MM.1S (cell line): ENCODE data around the gene MOCOS.

Experiments
- DNase-seq: peaks from one replicate; pipeline ENCODE4 v3.0.0-alpha.2; 2015
- H2AFZ ChIP-seq: fragments of 300-600 bp; sonication (generic); 2 replicates; pipeline ENCODE4 v1.6.0; 2016; ENCODE audit warnings: antibody characterized with exemption, low read length
- H3F3A ChIP-seq: fragments of 300-600 bp; sonication (generic); 2 replicates; pipeline ENCODE4 v1.6.1; 2016; ENCODE audit warnings: mild to moderate bottlenecking, antibody characterized with exemption, low read length, moderate library complexity, mixed read lengths; ENCODE audit not compliant: insufficient read depth
- H3K27ac ChIP-seq: fragments of 300-600 bp; sonication (generic); 2 replicates; pipeline ENCODE4 v1.5.1; 2016; ENCODE audit warnings: mild to moderate bottlenecking, low read length
- H3K27me3 ChIP-seq: fragments of 300-600 bp; sonication (generic); replicated peaks from 2 replicates; pipeline ENCODE4 v1.6.0; 2016; ENCODE audit warnings: low read length; ENCODE audit not compliant: insufficient read depth
- H3K36me3 ChIP-seq: fragments of 300-600 bp; sonication (generic); replicated peaks from 2 replicates; pipeline ENCODE4 v1.6.1; 2016; ENCODE audit warnings: mild to moderate bottlenecking, low read length, mixed read lengths; ENCODE audit not compliant: insufficient read depth
- H3K4me1 ChIP-seq: fragments of 300-600 bp; sonication (generic); 2 replicates; pipeline ENCODE4 v1.6.1; 2016; ENCODE audit warnings: low read length, mixed read lengths
- H3K4me2 ChIP-seq: fragments of 300-600 bp; sonication (generic); 2 replicates; pipeline ENCODE4 v1.6.0; 2016; ENCODE audit warnings: low read depth, low read length
- H3K4me3 ChIP-seq: fragments of 300-600 bp; sonication (generic); 2 replicates; pipeline ENCODE4 v1.5.1; 2016; ENCODE audit warnings: low read length, mixed read lengths
- H3K79me2 ChIP-seq: fragments of 300-600 bp; sonication (generic); 2 replicates; pipeline ENCODE4 v1.6.1; 2016; ENCODE audit warnings: mixed run types, low read length, mixed read lengths
- H3K9ac ChIP-seq: fragments of 300-600 bp; sonication (generic); 2 replicates; pipeline ENCODE4 v1.6.1; 2016; ENCODE audit warnings: low read length, mixed read lengths
- H3K9me2 ChIP-seq: fragments of 300-600 bp; sonication (generic); replicated peaks from 2 replicates; pipeline ENCODE4 v1.6.1; 2016; ENCODE audit warnings: mild to moderate bottlenecking, low read length, mixed read lengths; ENCODE audit not compliant: insufficient read depth
- H3K9me3 ChIP-seq: fragments of 300-600 bp; sonication (generic); replicated peaks from 2 replicates; pipeline ENCODE4 v1.6.1; 2016; ENCODE audit warnings: mild to moderate bottlenecking, low read length, mixed read lengths; ENCODE audit not compliant: insufficient read depth
- H4K20me1 ChIP-seq: fragments of 300-600 bp; sonication (generic); 2 replicates; pipeline ENCODE4 v1.6.1; 2016; ENCODE audit warnings: mild to moderate bottlenecking, low read length, moderate library complexity, mixed read lengths; ENCODE audit not compliant: insufficient read depth
- EZH2 ChIP-seq: fragments of 300-600 bp; sonication (generic); optimal IDR thresholded peaks from 2 replicates; pipeline ENCODE3; 2017; ENCODE audit warnings: low read depth, mild to moderate bottlenecking, antibody characterized with exemption, low read length, mixed read lengths
- EZH2phosphoT487 ChIP-seq: fragments of 300-600 bp; sonication (generic); IDR thresholded peaks from 2 replicates; pipeline ENCODE4 v1.6.1; 2018; ENCODE audit warnings: antibody characterized with exemption, low read length
- TF ChIP-seq, protein P1 (sequence below): fragments of 300-600 bp; sonication (generic); IDR thresholded peaks from 2 replicates; pipeline ENCODE4 v1.5.1; 2016; ENCODE audit warnings: antibody characterized with exemption, low read length, mixed read lengths

Gene MOCOS

DNA sequence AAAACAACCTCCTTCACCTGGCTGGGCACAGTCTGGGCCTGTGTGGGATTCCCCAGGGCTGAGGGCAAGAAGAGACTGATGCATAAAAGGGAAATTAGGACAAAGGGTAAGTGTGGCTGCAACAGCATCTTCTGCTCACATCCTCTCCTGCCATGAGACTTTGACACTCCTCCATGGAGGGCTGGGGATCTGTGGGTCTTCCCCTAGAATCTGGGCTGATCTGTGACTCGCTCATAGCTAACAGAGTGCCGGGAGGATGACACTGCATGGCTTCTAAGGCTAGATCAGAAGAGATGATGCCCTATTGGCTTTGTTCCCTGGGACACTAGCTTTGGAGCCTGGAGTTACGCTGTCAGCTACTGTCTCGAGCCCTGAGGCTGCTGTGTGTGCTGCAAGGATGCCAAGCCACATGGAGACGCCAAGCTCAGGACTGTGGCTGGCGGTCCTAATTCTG is 24.3 kb downstream of the MOCOS start:
- H3K4me2 ChIP-seq, result no peak overlapping the region
- no peak overlapping the region for H3K4me3 ChIP-seq
- no peaks in the 10 kb centered on the region for H3K79me2 ChIP-seq
- no peaks in the 10 kb centered on the region for H3K4me1 ChIP-seq
- no peaks in the 10 kb centered on the region for H3K9me3 ChIP-seq
- DNase-seq, result no peak
- H4K20me1 ChIP-seq, result no peaks in the 10 kb centered on the region
- no peak overlapping the region for H2AFZ ChIP-seq
- no peak overlapping the region for H3K27ac ChIP-seq
- TF ChIP-seq EZH2 (no peak), EZH2phosphoT487 (no peak)
- TF ChIP-seq, protein P1, sequence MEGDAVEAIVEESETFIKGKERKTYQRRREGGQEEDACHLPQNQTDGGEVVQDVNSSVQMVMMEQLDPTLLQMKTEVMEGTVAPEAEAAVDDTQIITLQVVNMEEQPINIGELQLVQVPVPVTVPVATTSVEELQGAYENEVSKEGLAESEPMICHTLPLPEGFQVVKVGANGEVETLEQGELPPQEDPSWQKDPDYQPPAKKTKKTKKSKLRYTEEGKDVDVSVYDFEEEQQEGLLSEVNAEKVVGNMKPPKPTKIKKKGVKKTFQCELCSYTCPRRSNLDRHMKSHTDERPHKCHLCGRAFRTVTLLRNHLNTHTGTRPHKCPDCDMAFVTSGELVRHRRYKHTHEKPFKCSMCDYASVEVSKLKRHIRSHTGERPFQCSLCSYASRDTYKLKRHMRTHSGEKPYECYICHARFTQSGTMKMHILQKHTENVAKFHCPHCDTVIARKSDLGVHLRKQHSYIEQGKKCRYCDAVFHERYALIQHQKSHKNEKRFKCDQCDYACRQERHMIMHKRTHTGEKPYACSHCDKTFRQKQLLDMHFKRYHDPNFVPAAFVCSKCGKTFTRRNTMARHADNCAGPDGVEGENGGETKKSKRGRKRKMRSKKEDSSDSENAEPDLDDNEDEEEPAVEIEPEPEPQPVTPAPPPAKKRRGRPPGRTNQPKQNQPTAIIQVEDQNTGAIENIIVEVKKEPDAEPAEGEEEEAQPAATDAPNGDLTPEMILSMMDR, result no peak
- no peaks in the 10 kb centered on the region for H3K27me3 ChIP-seq
- H3K9ac ChIP-seq, result no peak overlapping the region
- H3K36me3 ChIP-seq, result no peaks in the 10 kb centered on the region
- no peaks in the 10 kb centered on the region for H3K9me2 ChIP-seq
- no peaks in the 10 kb centered on the region for H3F3A ChIP-seq

DNA sequence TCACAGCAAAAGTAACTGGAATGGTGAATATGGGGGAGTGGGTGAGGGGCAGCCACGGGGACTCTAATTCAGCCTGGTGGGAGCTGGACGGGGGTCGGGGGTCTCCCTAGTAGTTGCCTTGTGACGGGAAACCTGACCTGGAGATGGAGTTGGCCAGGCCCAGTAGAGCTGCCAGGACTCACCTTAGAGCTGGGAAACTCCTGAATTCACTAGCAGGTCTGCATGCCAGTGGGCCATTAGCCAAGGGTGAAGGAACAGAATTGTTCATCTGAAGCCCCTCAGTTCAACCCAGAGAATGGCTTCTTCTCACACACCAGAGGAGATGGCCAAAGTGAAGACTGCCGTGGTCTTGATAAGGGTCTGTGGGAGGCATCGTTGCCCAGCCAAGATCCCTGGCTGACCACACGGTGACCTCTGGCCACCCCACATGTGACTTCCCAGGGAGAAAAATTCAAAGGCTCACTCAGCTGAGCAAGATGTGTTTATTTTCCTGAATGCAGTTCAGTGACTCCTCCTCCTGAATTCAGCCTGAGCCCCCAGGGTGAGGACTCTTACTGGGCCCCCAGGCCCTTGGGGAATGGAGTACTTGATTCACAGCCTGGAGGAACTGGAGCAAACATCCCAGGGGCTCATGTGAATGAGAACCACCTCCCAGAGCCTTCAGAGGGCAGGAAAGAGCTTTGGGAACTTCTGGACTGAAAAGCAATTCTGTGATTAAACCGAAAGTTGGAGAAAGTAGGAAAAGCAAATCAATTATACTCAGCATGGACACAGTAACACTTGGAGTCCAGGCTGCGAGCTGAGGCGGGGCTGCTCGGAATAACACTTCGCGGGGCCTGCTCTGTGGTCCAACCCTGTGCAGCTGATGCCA is 25.2 kb downstream of the MOCOS start:
- H3K27ac ChIP-seq, result no peak overlapping the region
- H3K36me3 ChIP-seq, result no peaks in the 10 kb centered on the region
- no peak overlapping the region for H3K9ac ChIP-seq
- no peaks in the 10 kb centered on the region for H3K9me3 ChIP-seq
- H3K4me2 ChIP-seq, result no peak overlapping the region
- TF ChIP-seq EZH2phosphoT487 (no peak), EZH2 (no peak)
- TF ChIP-seq, protein P1, result no peak
- no peaks in the 10 kb centered on the region for H3F3A ChIP-seq
- H3K9me2 ChIP-seq, result no peaks in the 10 kb centered on the region
- H2AFZ ChIP-seq, result no peak overlapping the region
- H4K20me1 ChIP-seq, result no peaks in the 10 kb centered on the region
- DNase-seq, result no peak
- no peaks in the 10 kb centered on the region for H3K4me1 ChIP-seq
- H3K4me3 ChIP-seq, result no peak overlapping the region
- H3K27me3 ChIP-seq, result no peaks in the 10 kb centered on the region
- no peaks in the 10 kb centered on the region for H3K79me2 ChIP-seq

DNA sequence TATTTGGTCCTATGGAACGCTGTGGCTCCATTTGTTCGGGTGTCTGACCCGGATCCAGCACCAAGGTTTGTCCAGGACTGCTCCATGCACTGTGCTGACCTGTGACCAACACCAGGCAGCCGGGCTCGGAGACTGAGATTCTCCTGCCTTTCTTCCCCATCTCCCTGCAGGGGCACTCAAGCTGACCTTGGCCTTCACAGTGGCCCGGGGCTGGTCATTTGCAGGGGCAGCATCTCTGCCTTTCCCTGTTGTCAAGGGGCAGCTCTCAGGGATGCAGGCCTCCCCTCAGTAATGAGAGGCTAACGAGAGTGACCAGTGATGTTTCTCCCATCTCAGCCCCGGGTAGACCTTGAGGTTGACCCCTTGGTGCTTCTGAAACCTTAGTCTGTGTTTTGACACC is 27.5 kb downstream of the MOCOS start:
- DNase-seq, result no peak
- Histone ChIP-seq H3K36me3 (no peaks in the 10 kb centered on the region), H3F3A (no peaks in the 10 kb centered on the region), H3K9me2 (no peaks in the 10 kb centered on the region), H3K4me2 (no peak overlapping the region), H3K4me3 (no peak overlapping the region), H3K9ac (no peak overlapping the region), H3K79me2 (no peaks in the 10 kb centered on the region), H3K27ac (no peak overlapping the region), H3K4me1 (no peaks in the 10 kb centered on the region), H2AFZ (no peak overlapping the region), H4K20me1 (no peaks in the 10 kb centered on the region), H3K27me3 (no peaks in the 10 kb centered on the region), H3K9me3 (no peaks in the 10 kb centered on the region)
- TF ChIP-seq EZH2phosphoT487 (no peak), EZH2 (no peak)
- TF ChIP-seq, protein P1, result no peak
